DMS153 (cell line): ENCODE data around the gene ZBTB38.

Source experiments
- DNase-seq: peaks from one replicate; lab custom pipeline; 2025; lab: John Stamatoyannopoulos, UW

Gene ZBTB38

GRCh38 chr3:141405591-141405990 is 37.3 kb downstream of the ZBTB38 start:
- DNase-seq, result no peak

- DNase-seq, result no peak
Observed at GRCh38 chr3:141406265-141406664, 38.0 kb downstream of the ZBTB38 start.

GRCh38 chr3:141407047-141407446 is 38.7 kb downstream of the ZBTB38 start:
- no peak for DNase-seq

- no peak for DNase-seq
Observed at GRCh38 chr3:141407825-141408224, 39.5 kb downstream of the ZBTB38 start.

GRCh38 chr3:141408596-141408995 is 40.3 kb downstream of the ZBTB38 start:
- no peak for DNase-seq

GRCh38 chr3:141409940-141410241 is 41.6 kb downstream of the ZBTB38 start:
- DNase-seq, result no peak

GRCh38 chr3:141410408-141410807 is 42.1 kb downstream of the ZBTB38 start:
- DNase-seq, result no peak

- DNase-seq, result no peak
Observed at GRCh38 chr3:141410846-141411245, 42.5 kb downstream of the ZBTB38 start.

GRCh38 chr3:141411251-141411771 is 43.0 kb downstream of the ZBTB38 start:
- no peak for DNase-seq

- DNase-seq, result peak; percentile 67
Observed at GRCh38 chr3:141412087-141412935, 44.0 kb downstream of the ZBTB38 start.

GRCh38 chr3:141412936-141413354 is 44.6 kb downstream of the ZBTB38 start:
- DNase-seq, result peak; percentile 68

GRCh38 chr3:141413391-141413790 is 45.1 kb downstream of the ZBTB38 start:
- no peak for DNase-seq

GRCh38 chr3:141413801-141414689 is 45.7 kb downstream of the ZBTB38 start:
- no peak for DNase-seq

- DNase-seq, result no peak
Observed at GRCh38 chr3:141414800-141415462, 46.6 kb downstream of the ZBTB38 start.

- no peak for DNase-seq
Observed at GRCh38 chr3:141415953-141416352, 47.6 kb downstream of the ZBTB38 start.
